GM12878 (cell line): ENCODE measurements around the gene MTX1.
"Not testable (repeated sequence)": the region's sequence is repeated elsewhere in the genome, so short reads cannot be mapped to it uniquely, and the experiment has no call there.

Experiments used
- BHLHE40 ChIP-seq, 2 experiments: fragments of 450-650 bp in 1 of 2; IDR thresholded peaks; 2 replicates each; pipeline ENCODE4 v1.6.1; 2011 to 2017; ENCODE audit warnings: low read depth in 2 of 2, borderline replicate concordance in 1 of 2, improper control_type of control experiment in 1 of 2, low read length in 1 of 2, mild to moderate bottlenecking in 1 of 2
- CBFB ChIP-seq: IDR thresholded peaks from 2 replicates; pipeline ENCODE4 v1.6.1; 2016; ENCODE audit warnings: antibody characterized with exemption, low read depth
- HDAC2 ChIP-seq: fragments of 200-600 bp; sonication (generic); IDR thresholded peaks from 2 replicates; pipeline ENCODE4 v1.6.1; 2017
- KAT2A ChIP-seq: conservative IDR thresholded peaks from 2 replicates; pipeline ENCODE4 v1.6.1; 2011; ENCODE audit warnings: low read depth, low read length; ENCODE audit not compliant: control insufficient read depth
- PML ChIP-seq: IDR thresholded peaks from 2 replicates; pipeline ENCODE4 v1.6.1; 2012; ENCODE audit warnings: low read length, inconsistent platforms

GRCh38 chr1:155162631-155163030 is 45.9 kb upstream of the MTX1 start:
- not testable (repeated sequence) for TF ChIP-seq KAT2A; HDAC2; PML; CBFB; BHLHE40 (IDR thresholded peaks at IDR 0.05; ENCODE audit: borderline replicate concordance in 1 of 2, low read depth in 2 of 2, low read length in 1 of 2)
